Endothelial cell of umbilical vein (primary cell): ENCODE measurements around the gene NKD2. TPM values are rescaled to one million over a fixed set of nuclear protein-coding genes. Genes with fewer than 3 reads are reported as not detected.

Source experiments
- BruUV-seq: library from RNA; stranded (reverse); fragments of 400-500 nt; replicated peaks from 2 replicates; lab custom pipeline; 2021; lab: Mats Ljungman, UMichigan
- CTCF ChIA-PET: fragments of 300-600, 350-600 bp; sonication (Branson Sonifier 250); formaldehyde crosslinking; loops from one replicate; lab custom pipeline; 2021; ENCODE audit warnings: antibody characterized with exemption, inconsistent platforms; lab: Charles Lee
- POLR2A ChIA-PET: fragments of 300-600, 350-600 bp; sonication (Branson Sonifier 250); formaldehyde crosslinking; loops from one replicate; lab custom pipeline; 2021; ENCODE audit warnings: antibody characterized with exemption, inconsistent platforms; lab: Charles Lee
- DNase-seq: peaks from one replicate; pipeline ENCODE4 v3.0.0-alpha.2; 2011; ENCODE audit warnings: low read depth, low spot score
- FAIRE-seq: peaks from 2 replicates; lab custom pipeline; 2011; peaks lifted over from hg19 to GRCh38; lab: Jason Lieb, UNC
- H2AFZ ChIP-seq: 2 replicates; pipeline ENCODE4 v1.6.0; 2012; ENCODE audit warnings: low read depth, low read length, control low read depth, inconsistent platforms
- H3K27ac ChIP-seq: 2 replicates; pipeline ENCODE4 v1.5.1; 2011; ENCODE audit warnings: low read depth, mild to moderate bottlenecking, control low read depth, low read length, moderate library complexity; ENCODE audit not compliant: insufficient read depth
- H3K27me3 ChIP-seq, 2 experiments: 2 replicates each; pipeline versions ENCODE4 v1.6.0 to v1.6.1; 2011; ENCODE audit warnings: low read length in 2 of 2, mixed read lengths in 1 of 2; ENCODE audit not compliant: control insufficient read depth in 2 of 2, insufficient read depth in 2 of 2
- H3K36me3 ChIP-seq, 2 experiments: 2 replicates in 1 of 2; 3 replicates in 1 of 2; pipeline ENCODE4 v1.5.1; 2011; ENCODE audit warnings: low read length in 2 of 2, mild to moderate bottlenecking in 1 of 2, moderate library complexity in 1 of 2; ENCODE audit not compliant: control insufficient read depth in 2 of 2, insufficient read depth in 2 of 2; ENCODE audit errors: extremely low read depth in 1 of 2
- H3K4me1 ChIP-seq: 3 replicates; pipeline ENCODE4 v1.5.1; 2011; ENCODE audit warnings: mild to moderate bottlenecking, low read length; ENCODE audit not compliant: control insufficient read depth, insufficient read depth; ENCODE audit errors: extremely low read depth
- H3K4me2 ChIP-seq: 2 replicates; pipeline ENCODE4 v1.6.1; 2011; ENCODE audit warnings: low read length, control low read depth, mixed read lengths; ENCODE audit not compliant: insufficient read depth
- H3K4me3 ChIP-seq, 3 experiments: fragments of 200-600 bp in 1 of 3; sonication (generic), shearing (Covaris generic) in 1 of 3; replicated peaks in 1 of 3; 2 replicates each; pipeline ENCODE4 v1.5.1; 2011 to 2016; ENCODE audit warnings: control low read depth in 3 of 3, low read length in 3 of 3, mild to moderate bottlenecking in 2 of 3, inconsistent platforms in 1 of 3, low read depth in 1 of 3, moderate library complexity in 1 of 3; ENCODE audit not compliant: insufficient read depth in 1 of 3
- H3K79me2 ChIP-seq: 2 replicates; pipeline ENCODE4 v1.6.0; 2012; ENCODE audit warnings: low read length, inconsistent platforms; ENCODE audit not compliant: control insufficient read depth, insufficient read depth
- H3K9ac ChIP-seq: replicated peaks from 2 replicates; pipeline ENCODE3; 2011; ENCODE audit warnings: low read length, control low read depth; ENCODE audit not compliant: insufficient read depth; ENCODE audit errors: extremely low read depth
- H3K9me1 ChIP-seq: replicated peaks from 3 replicates; pipeline ENCODE4 v1.6.0; 2011; ENCODE audit warnings: mild to moderate bottlenecking, low read length; ENCODE audit not compliant: control insufficient read depth, insufficient read depth; ENCODE audit errors: extremely low read depth
- H3K9me3 ChIP-seq: replicated peaks from 2 replicates; pipeline ENCODE4 v1.5.1; 2012; ENCODE audit warnings: low read length, inconsistent platforms; ENCODE audit not compliant: control insufficient read depth, insufficient read depth
- H4K20me1 ChIP-seq: replicated peaks from 2 replicates; pipeline ENCODE3; 2011; ENCODE audit warnings: mild to moderate bottlenecking, low read length; ENCODE audit not compliant: control insufficient read depth, insufficient read depth; ENCODE audit errors: extremely low read depth
- CTCF ChIP-seq, 2 donors: IDR thresholded peaks; 1 replicate in 1 of 2; 2 replicates in 1 of 2; pipeline ENCODE4 v1.5.1; 2011; ENCODE audit warnings: low read length in 2 of 2, mild to moderate bottlenecking in 2 of 2, moderate library complexity in 2 of 2, control low read depth in 1 of 2, inconsistent platforms in 1 of 2, low read depth in 1 of 2; ENCODE audit not compliant: insufficient read depth in 1 of 2; ENCODE audit errors: extremely low read depth in 1 of 2
- EZH2 ChIP-seq: IDR thresholded peaks from 2 replicates; pipeline ENCODE4 v1.6.1; 2012; ENCODE audit warnings: borderline replicate concordance, low read depth, mild to moderate bottlenecking, moderate library complexity, low read length, inconsistent platforms; ENCODE audit not compliant: severe bottlenecking
- FOS ChIP-seq: IDR thresholded peaks from 2 replicates; pipeline ENCODE4 v1.6.1; 2011; ENCODE audit warnings: mild to moderate bottlenecking, low read length, moderate library complexity, borderline replicate concordance; ENCODE audit not compliant: insufficient read depth
- GATA2 ChIP-seq: IDR thresholded peaks from 2 replicates; pipeline ENCODE4 v1.7.0; 2011; ENCODE audit warnings: low read depth, mild to moderate bottlenecking, moderate library complexity, mixed read lengths, low read length; ENCODE audit not compliant: insufficient read length, insufficient read depth
- JUN ChIP-seq: IDR thresholded peaks from 2 replicates; pipeline ENCODE4 v1.6.1; 2011; ENCODE audit warnings: borderline replicate concordance, low read depth; ENCODE audit not compliant: insufficient read length, insufficient read depth
- MYC ChIP-seq: IDR thresholded peaks from one replicate; pipeline ENCODE4 v1.6.1; 2011; ENCODE audit warnings: mild to moderate bottlenecking, low read depth, low read length
- POLR2A ChIP-seq: IDR thresholded peaks from 2 replicates; pipeline ENCODE4 v1.6.1; 2012; ENCODE audit warnings: low read depth, mild to moderate bottlenecking, control low read depth, low read length
- POLR2AphosphoS5 ChIP-seq: IDR thresholded peaks from 2 replicates; pipeline ENCODE4 v1.6.1; 2012; ENCODE audit warnings: low read depth, mild to moderate bottlenecking, control low read depth, low read length, moderate library complexity; ENCODE audit not compliant: insufficient read depth
- dilution Hi-C: fragments of 300-500 bp; cut with MboI; formaldehyde crosslinking; loops from one replicate; pipeline ENCODE4 v1.15.0; 2019; ENCODE audit warnings: low sequenced_read_pairs; ENCODE audit not compliant: extremely low pct_ligation_motif_present
- intact Hi-C: fragments of 100-400 bp; cut with micrococcal nuclease; formaldehyde crosslinking; loops from one replicate; pipeline ENCODE4 v1.10.0; 2022
- polyA plus RNA-seq, 4 experiments: library from polyadenylated mRNA; depleted of rRNA in 3 of 4; stranded (reverse) in 3 of 4; unstranded in 1 of 4; fragments of >200 nt; gene quantifications; 2 replicates each; pipeline versions ENCODE4 v1.2.1 to v1.2.3, GENCODE V29; 2011 to 2012; ENCODE audit warnings: missing spikeins in 1 of 4
- total RNA-seq: library from RNA; stranded (reverse); gene quantifications from 2 replicates; pipeline ENCODE4 v1.2.3, GENCODE V29; 2021
- TF ChIP-seq, protein P1 (sequence below): IDR thresholded peaks from 2 replicates; pipeline ENCODE4 v1.6.1; 2011; ENCODE audit not compliant: insufficient read depth, insufficient read length

NKD2 gene
- total and polyA plus RNA-seq, 2 donors (not counting 3 experiments of a cell fraction or from before 2014, with no cell fraction given) = 0.08 TPM; not detected in 1

DNA sequence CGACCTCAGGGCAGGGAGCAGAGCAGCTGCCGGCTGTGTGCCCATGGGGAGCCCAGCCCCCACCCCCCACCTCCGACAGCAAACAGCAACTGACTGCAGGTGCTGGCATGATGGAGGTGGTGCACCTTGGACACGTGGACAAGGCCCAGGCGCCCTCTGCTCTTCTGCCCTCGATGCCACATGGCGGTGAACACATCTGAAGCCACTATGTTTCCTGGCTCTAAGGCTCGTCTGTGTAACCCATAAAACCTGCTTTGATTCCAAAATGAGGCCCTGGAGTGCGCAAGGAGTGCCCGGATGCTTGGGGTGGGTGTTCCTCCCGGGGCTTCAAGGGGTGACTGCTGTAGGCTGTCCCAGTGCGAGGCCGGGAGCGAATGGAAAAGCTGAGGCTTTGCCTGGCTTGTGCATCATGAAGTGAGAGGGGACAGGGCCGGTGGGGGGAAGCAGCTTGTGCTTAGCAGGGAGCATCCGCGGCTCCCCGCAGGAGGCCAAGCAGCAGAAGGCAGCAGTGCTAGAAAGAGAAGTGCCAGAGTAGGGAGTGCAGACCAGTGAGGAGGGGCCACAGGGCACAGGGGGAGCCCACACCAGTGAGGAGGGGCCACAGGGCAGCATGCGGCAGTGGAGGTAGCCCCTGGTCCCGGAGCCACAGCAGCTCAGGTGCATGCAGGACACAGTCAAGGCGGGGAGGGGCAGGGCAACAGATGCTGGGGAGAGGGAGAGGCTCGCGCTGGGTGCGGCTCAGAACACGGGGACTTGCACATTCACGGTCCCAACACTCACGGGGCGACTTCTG, 30.0 kb downstream of the NKD2 start:
- dilution Hi-C loops = no loop called here

More for the DNA sequence above, 30.0 kb downstream of the NKD2 start:
- Histone ChIP-seq H2AFZ (no peak overlapping the region), H3K27ac (no peak overlapping the region), H3K9ac (no peak overlapping the region), H3K9me3 (no peaks in the 10 kb centered on the region), H3K79me2 (no peaks in the 10 kb centered on the region), H3K4me1 (no peaks in the 10 kb centered on the region), H3K27me3 (no peaks in the 10 kb centered on the region), H3K4me2 (no peak overlapping the region), H3K4me3 (no peak overlapping the region), H3K9me1 (no peaks in the 10 kb centered on the region), H3K36me3 (no peaks in the 10 kb centered on the region), H4K20me1 (no peaks in the 10 kb centered on the region)
- CTCF ChIA-PET = no interaction called here
- no peak for DNase-seq
- no peak for FAIRE-seq
- intact Hi-C loops = no loop called here
- TF ChIP-seq FOS (no peak), MYC (no peak), POLR2A (no peak), CTCF (IDR thresholded peaks at IDR 0.05; ENCODE audit: extremely low read depth in 1 of 2, insufficient read depth in 1 of 2, low read depth in 1 of 2, low read length in 2 of 2) (no peak), GATA2 (no peak), JUN (no peak), POLR2AphosphoS5 (no peak), EZH2 (no peak)
- TF ChIP-seq, protein P1, sequence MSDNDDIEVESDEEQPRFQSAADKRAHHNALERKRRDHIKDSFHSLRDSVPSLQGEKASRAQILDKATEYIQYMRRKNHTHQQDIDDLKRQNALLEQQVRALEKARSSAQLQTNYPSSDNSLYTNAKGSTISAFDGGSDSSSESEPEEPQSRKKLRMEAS = no peak
- POLR2A ChIA-PET = interaction anchor here (0.6 kb wide), 1 partner anchor 13 kb away, joined by 3 read pairs; no protein-coding TSS in a partner anchor
- no TSS peak for BruUV-seq
